H9 (cell line): ENCODE data around the gene RRAGD. TPM values are rescaled to one million over a fixed set of nuclear protein-coding genes. Genes with fewer than 3 reads are reported as not detected.

Experiments
- DNase-seq: peaks from one replicate; pipeline ENCODE4 v3.0.0-alpha.2; 2017
- H2AFZ ChIP-seq: one replicate; pipeline ENCODE4 v1.6.1; 2013; ENCODE audit warnings: mild to moderate bottlenecking, low read length, control low read depth, moderate library complexity
- H2AK5ac ChIP-seq: 2 replicates; pipeline ENCODE4 v1.6.1; 2013; ENCODE audit warnings: low read length, control low read depth, mixed read lengths; ENCODE audit not compliant: insufficient read length
- H2BK120ac ChIP-seq: one replicate; pipeline ENCODE4 v1.6.1; 2013; ENCODE audit warnings: low read depth, mild to moderate bottlenecking, low read length, control low read depth, inconsistent platforms; ENCODE audit not compliant: poor library complexity, severe bottlenecking
- H2BK12ac ChIP-seq: 2 replicates; pipeline ENCODE4 v1.6.1; 2013; ENCODE audit warnings: low read length, control low read depth, mixed read lengths, low read depth; ENCODE audit not compliant: insufficient read length
- H2BK15ac ChIP-seq: 2 replicates; pipeline ENCODE4 v1.6.1; 2013; ENCODE audit warnings: low read depth, low read length, control low read depth
- H2BK20ac ChIP-seq: one replicate; pipeline ENCODE4 v1.6.1; 2013; ENCODE audit warnings: low read depth, mild to moderate bottlenecking, low read length, control low read depth, inconsistent platforms; ENCODE audit not compliant: poor library complexity, severe bottlenecking
- H2BK5ac ChIP-seq: 2 replicates; pipeline ENCODE4 v1.6.1; 2013; ENCODE audit warnings: low read length, control low read depth, mixed read lengths; ENCODE audit not compliant: insufficient read length
- H3K14ac ChIP-seq: 2 replicates; pipeline ENCODE4 v1.6.1; 2013; ENCODE audit warnings: low read length, control low read depth; ENCODE audit not compliant: insufficient read depth
- H3K18ac ChIP-seq: 2 replicates; pipeline ENCODE4 v1.6.1; 2013; ENCODE audit warnings: low read depth, mild to moderate bottlenecking, mixed read lengths, low read length, control low read depth; ENCODE audit not compliant: insufficient read length
- H3K23ac ChIP-seq: 2 replicates; pipeline ENCODE4 v1.6.1; 2013; ENCODE audit warnings: low read length, control low read depth, mixed read lengths, low read depth; ENCODE audit not compliant: insufficient read length
- H3K23me2 ChIP-seq: 2 replicates; pipeline ENCODE4 v1.6.1; 2013; ENCODE audit warnings: low read depth, mild to moderate bottlenecking, mixed read lengths, low read length, control low read depth; ENCODE audit not compliant: insufficient read length, poor library complexity, severe bottlenecking
- H3K27ac ChIP-seq: 2 replicates; pipeline ENCODE4 v1.5.1; 2013; ENCODE audit warnings: low read length, control low read depth, mixed read lengths, low read depth; ENCODE audit not compliant: insufficient read length
- H3K27me3 ChIP-seq: 2 replicates; pipeline ENCODE4 v1.6.1; 2013; ENCODE audit warnings: low read length, control low read depth, inconsistent platforms; ENCODE audit not compliant: insufficient read depth
- H3K4ac ChIP-seq: 2 replicates; pipeline ENCODE4 v1.6.1; 2013; ENCODE audit warnings: low read depth, mild to moderate bottlenecking, control low read depth, inconsistent platforms, low read length, moderate library complexity
- H3K4me1 ChIP-seq: 2 replicates; pipeline ENCODE4 v1.6.1; 2013; ENCODE audit warnings: low read length, control low read depth, inconsistent platforms; ENCODE audit not compliant: insufficient read depth
- H3K4me2 ChIP-seq: 2 replicates; pipeline ENCODE4 v1.6.1; 2013; ENCODE audit warnings: low read length, control low read depth, mixed read lengths; ENCODE audit not compliant: insufficient read length, insufficient read depth
- H3K56ac ChIP-seq: 2 replicates; pipeline ENCODE4 v1.6.1; 2013; ENCODE audit warnings: low read depth, mild to moderate bottlenecking, mixed read lengths, low read length, control low read depth; ENCODE audit not compliant: insufficient read length
- H3K79me1 ChIP-seq: 2 replicates; pipeline ENCODE4 v1.6.1; 2013; ENCODE audit warnings: low read depth, mild to moderate bottlenecking, moderate library complexity, low read length, control low read depth, inconsistent platforms; ENCODE audit not compliant: insufficient read depth, poor library complexity, severe bottlenecking
- H3K79me2 ChIP-seq: 2 replicates; pipeline ENCODE4 v1.6.1; 2013; ENCODE audit warnings: low read length, control low read depth, inconsistent platforms; ENCODE audit not compliant: insufficient read depth
- H3K9ac ChIP-seq: 2 replicates; pipeline ENCODE4 v1.6.1; 2013; ENCODE audit warnings: low read length, control low read depth, mixed read lengths; ENCODE audit not compliant: insufficient read length; ENCODE audit errors: extremely low read depth
- H3K9me3 ChIP-seq: one replicate; pipeline ENCODE4 v1.6.1; 2013; ENCODE audit warnings: low read depth, low read length, inconsistent platforms; ENCODE audit not compliant: control insufficient read depth
- H3T11ph ChIP-seq: one replicate; pipeline ENCODE4 v1.6.1; 2013; ENCODE audit warnings: mild to moderate bottlenecking, low read length, control low read depth, inconsistent platforms
- H4K20me1 ChIP-seq: one replicate; pipeline ENCODE4 v1.6.1; 2013; ENCODE audit not compliant: control insufficient read depth, insufficient read length, insufficient read depth
- H4K5ac ChIP-seq: 2 replicates; pipeline ENCODE4 v1.6.1; 2013; ENCODE audit warnings: low read depth, mild to moderate bottlenecking, mixed read lengths, low read length, control low read depth; ENCODE audit not compliant: insufficient read length
- H4K8ac ChIP-seq: replicated peaks from 2 replicates; pipeline ENCODE4 v1.6.1; 2013; ENCODE audit warnings: low read length, control low read depth, mixed read lengths, low read depth; ENCODE audit not compliant: insufficient read length
- H4K91ac ChIP-seq: 2 replicates; pipeline ENCODE4 v1.6.1; 2013; ENCODE audit warnings: low read depth, mild to moderate bottlenecking, moderate library complexity, mixed read lengths, low read length, control low read depth; ENCODE audit not compliant: insufficient read length
- H3K27ac Mint-ChIP-seq, 3 experiments: 2 replicates in 2 of 3; 3 replicates in 1 of 3; pipeline ENCODE4 v1.8.0; 2020 to 2021; ENCODE audit warnings: mixed read lengths in 3 of 3, mild to moderate bottlenecking in 1 of 3, moderate library complexity in 1 of 3
- H3K27me3 Mint-ChIP-seq: 2 replicates; pipeline ENCODE4 v1.8.0; 2021; ENCODE audit warnings: low read depth, mild to moderate bottlenecking, moderate library complexity, mixed read lengths
- H3K36me3 Mint-ChIP-seq, 3 experiments: 2 replicates in 2 of 3; 3 replicates in 1 of 3; pipeline ENCODE4 v1.8.0; 2020 to 2021; ENCODE audit warnings: low read depth in 3 of 3, mixed read lengths in 3 of 3; ENCODE audit not compliant: insufficient read depth in 1 of 3
- H3K4me1 Mint-ChIP-seq, 2 experiments: 2 replicates each; pipeline ENCODE4 v1.8.0; 2020; ENCODE audit warnings: mixed read lengths in 2 of 2
- H3K4me3 Mint-ChIP-seq, 2 experiments: 2 replicates in 1 of 2; 3 replicates in 1 of 2; pipeline ENCODE4 v1.8.0; 2020 to 2021; ENCODE audit warnings: mild to moderate bottlenecking in 2 of 2, mixed read lengths in 2 of 2, moderate library complexity in 1 of 2
- H3K9me3 Mint-ChIP-seq, 2 experiments: 2 replicates in 1 of 2; 3 replicates in 1 of 2; pipeline ENCODE4 v1.8.0; 2020; ENCODE audit warnings: mild to moderate bottlenecking in 2 of 2, mixed read lengths in 2 of 2, moderate library complexity in 1 of 2
- WGBS: extraction: QIAGEN DNeasy Blood & Tissue Kit; methylation state at CpG from one replicate; pipeline ENCODE4 v1.1.7; 2013; ENCODE audit warnings: missing lambda C conversion rate, low lambda C conversion rate, mixed read lengths; ENCODE audit not compliant: insufficient read length; ENCODE audit errors: extremely low coverage; 5-methylcytosine and 5-hydroxymethylcytosine counted together
- total RNA-seq: library from RNA; stranded (reverse); gene quantifications from 2 replicates; pipeline ENCODE4 v1.2.1, GENCODE V29; 2021
- TF ChIP-seq, protein P1 (sequence below): fragments of 200-600 bp; sonication (generic); conservative IDR thresholded peaks from 3 replicates; pipeline ENCODE4 v1.8.0; 2021; ENCODE audit warnings: antibody characterized with exemption, mild to moderate bottlenecking

Gene RRAGD
- total RNA-seq, 1 experiment from 2014 or later, result 10.6 TPM

DNA sequence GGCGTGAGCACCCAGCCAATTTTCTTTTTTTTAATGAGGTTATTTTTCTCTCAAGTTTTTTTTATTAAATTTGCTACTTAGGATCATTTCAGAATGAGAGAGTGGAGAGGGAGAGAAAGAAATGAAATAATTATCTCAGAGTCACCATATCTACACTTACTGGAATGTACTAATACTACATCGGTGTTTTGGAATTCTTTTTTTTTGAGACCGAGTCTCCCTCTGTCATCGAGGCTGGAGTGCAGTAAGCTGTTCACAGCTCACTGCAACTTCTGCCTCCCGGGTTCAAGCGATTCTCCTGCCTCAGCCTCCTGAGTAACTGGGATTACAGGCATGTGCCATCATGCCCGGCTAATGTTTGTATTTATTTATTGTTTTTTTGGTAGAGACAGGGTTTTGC, 48.6 kb upstream of the RRAGD start:
- no peak overlapping the region for H2AFZ ChIP-seq
- no peak overlapping the region for H2BK5ac ChIP-seq
- H2BK12ac ChIP-seq, result no peak overlapping the region
- H4K20me1 ChIP-seq, result peaks cover 3% of the 10 kb centered on the region
- H3K4me2 ChIP-seq, result no peak overlapping the region
- no peak overlapping the region for H4K91ac ChIP-seq
- H2BK15ac ChIP-seq, result no peak overlapping the region
- no peak overlapping the region for H3K56ac ChIP-seq
- H3K9me3 Mint-ChIP-seq, result no peaks in the 10 kb centered on the region; a peak in 1 of 5 replicates
- TF ChIP-seq, protein P1, sequence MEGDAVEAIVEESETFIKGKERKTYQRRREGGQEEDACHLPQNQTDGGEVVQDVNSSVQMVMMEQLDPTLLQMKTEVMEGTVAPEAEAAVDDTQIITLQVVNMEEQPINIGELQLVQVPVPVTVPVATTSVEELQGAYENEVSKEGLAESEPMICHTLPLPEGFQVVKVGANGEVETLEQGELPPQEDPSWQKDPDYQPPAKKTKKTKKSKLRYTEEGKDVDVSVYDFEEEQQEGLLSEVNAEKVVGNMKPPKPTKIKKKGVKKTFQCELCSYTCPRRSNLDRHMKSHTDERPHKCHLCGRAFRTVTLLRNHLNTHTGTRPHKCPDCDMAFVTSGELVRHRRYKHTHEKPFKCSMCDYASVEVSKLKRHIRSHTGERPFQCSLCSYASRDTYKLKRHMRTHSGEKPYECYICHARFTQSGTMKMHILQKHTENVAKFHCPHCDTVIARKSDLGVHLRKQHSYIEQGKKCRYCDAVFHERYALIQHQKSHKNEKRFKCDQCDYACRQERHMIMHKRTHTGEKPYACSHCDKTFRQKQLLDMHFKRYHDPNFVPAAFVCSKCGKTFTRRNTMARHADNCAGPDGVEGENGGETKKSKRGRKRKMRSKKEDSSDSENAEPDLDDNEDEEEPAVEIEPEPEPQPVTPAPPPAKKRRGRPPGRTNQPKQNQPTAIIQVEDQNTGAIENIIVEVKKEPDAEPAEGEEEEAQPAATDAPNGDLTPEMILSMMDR, result no peak
- no peak overlapping the region for H3K4me3 Mint-ChIP-seq
- H3K23ac ChIP-seq, result no peak overlapping the region
- no peak overlapping the region for H3K18ac ChIP-seq
- no peaks in the 10 kb centered on the region for H3K36me3 Mint-ChIP-seq
- no peak overlapping the region for H3T11ph ChIP-seq
- H3K9ac ChIP-seq, result no peak overlapping the region
- WGBS, result no CpG with 5 or more reads among the region's 7 CpGs
- H3K27me3 ChIP-seq, result no peaks in the 10 kb centered on the region
- H3K79me2 ChIP-seq, result no peaks in the 10 kb centered on the region
- H4K5ac ChIP-seq, result no peak overlapping the region
- H3K4me1 ChIP-seq, result no peaks in the 10 kb centered on the region
- H3K14ac ChIP-seq, result no peak overlapping the region
- H2BK120ac ChIP-seq, result no peak overlapping the region
- H3K27me3 Mint-ChIP-seq, result no peaks in the 10 kb centered on the region; the same call in 1 of the 2 replicates
- H2AK5ac ChIP-seq, result no peak overlapping the region
- no peak for DNase-seq
- H3K9me3 ChIP-seq, result no peaks in the 10 kb centered on the region
- H3K4ac ChIP-seq, result no peak overlapping the region
- H3K4me1 Mint-ChIP-seq, result peaks cover 2 to 8% of the 10 kb centered on the region in 2 experiments; a peak in 2 of 4 replicates
- H2BK20ac ChIP-seq, result no peak overlapping the region
- no peak overlapping the region for H3K27ac Mint-ChIP-seq
- H3K23me2 ChIP-seq, result no peaks in the 10 kb centered on the region
- H3K27ac ChIP-seq, result no peak overlapping the region
- no peak overlapping the region for H4K8ac ChIP-seq
- H3K79me1 ChIP-seq, result no peaks in the 10 kb centered on the region
